ENCODE measurements around the gene PPP1R12B.
"Not testable (repeated sequence)": the region's sequence is repeated elsewhere in the genome, so short reads cannot be mapped to it uniquely, and the experiment has no call there.

The PPP1R12B gene

GRCh38 chr1:202405928-202406327 lies 57.4 kb downstream of the PPP1R12B start:
- DNase-seq (ENCODE audit: low read depth): no peak

GRCh38 chr1:202406896-202407295 lies 58.4 kb downstream of the PPP1R12B start:
- DNase-seq (ENCODE audit: low read depth): not testable (repeated sequence)

GRCh38 chr1:202407378-202407777 lies 58.9 kb downstream of the PPP1R12B start:
- DNase-seq (ENCODE audit: low read depth): not testable (repeated sequence)

GRCh38 chr1:202410251-202410650 lies 61.8 kb downstream of the PPP1R12B start:
- DNase-seq (ENCODE audit: low read depth): not testable (repeated sequence)

DNA sequence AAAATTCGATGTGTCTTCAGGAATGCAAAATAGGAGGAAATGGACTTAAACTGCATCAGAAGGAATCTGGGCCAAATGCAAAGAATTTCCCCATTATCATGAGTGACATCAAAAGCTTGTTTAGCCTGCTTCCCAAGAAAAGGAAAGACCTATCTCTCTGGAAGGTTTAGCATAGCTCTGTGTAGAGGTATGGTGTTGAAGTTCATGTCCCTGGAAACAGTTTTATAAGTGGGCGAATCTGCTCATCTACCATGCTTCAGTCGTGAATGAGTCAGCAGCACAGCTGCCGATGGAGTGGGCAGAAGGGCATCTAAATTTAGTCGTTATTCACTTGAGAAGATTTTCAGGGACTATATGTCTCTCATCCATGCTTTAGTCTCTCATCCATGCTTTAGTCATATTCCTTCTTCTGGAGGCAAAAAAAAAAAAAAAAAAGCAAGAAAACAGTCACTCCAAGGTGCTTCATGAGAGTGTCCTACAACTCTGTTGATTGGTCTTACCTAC lies 62.4 kb downstream of the PPP1R12B start:
- DNase-seq (ENCODE audit: low read depth): not testable (repeated sequence)

DNA sequence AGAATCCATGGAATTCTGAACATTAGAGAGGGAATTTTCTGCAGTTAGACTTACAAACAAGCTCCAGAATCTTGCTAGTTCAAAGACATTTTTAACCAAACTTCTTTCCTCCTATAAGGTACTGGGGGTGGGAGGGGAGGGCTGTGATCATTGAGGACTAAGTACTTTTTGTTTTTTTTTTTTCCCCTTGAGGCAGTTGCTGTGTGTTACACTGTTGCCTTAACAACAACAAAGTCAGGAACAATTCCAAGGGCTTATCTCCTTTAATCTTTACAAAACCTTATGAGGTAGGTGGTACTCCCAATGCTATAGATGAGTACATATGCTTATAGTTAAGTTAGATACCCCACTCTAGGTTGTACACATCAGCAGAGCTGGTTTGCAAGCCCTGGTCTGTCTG lies 62.9 kb downstream of the PPP1R12B start:
- no peak for DNase-seq (ENCODE audit: low read depth)

DNA sequence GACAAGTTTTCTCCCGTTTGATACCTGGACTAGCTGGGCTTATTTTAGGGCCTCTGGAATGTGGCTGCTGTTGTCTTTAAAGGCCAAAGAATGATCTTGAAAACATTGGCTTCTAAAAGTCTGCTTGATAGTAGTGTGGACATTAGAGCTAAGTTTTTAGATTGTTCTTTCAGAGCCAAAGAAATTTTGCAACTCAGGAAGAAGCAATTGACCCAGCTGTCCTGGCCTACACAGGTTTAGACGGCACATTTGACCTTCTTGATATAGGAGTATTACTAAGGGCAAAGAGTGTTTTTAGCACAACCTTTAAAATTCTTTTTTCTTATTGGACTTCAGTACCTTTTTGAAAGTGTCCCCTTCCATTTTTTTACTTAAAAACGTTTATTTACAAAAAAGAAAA lies 63.9 kb downstream of the PPP1R12B start:
- DNase-seq (ENCODE audit: low read depth): not testable (repeated sequence)

- DNase-seq (ENCODE audit: low read depth): no peak
These were observed 68.1 kb downstream of the PPP1R12B start for GRCh38 chr1:202416641-202417040.

GRCh38 chr1:202417141-202417540 lies 68.6 kb downstream of the PPP1R12B start:
- not testable (repeated sequence) for DNase-seq (ENCODE audit: low read depth)

GRCh38 chr1:202417762-202418201 lies 69.3 kb downstream of the PPP1R12B start:
- DNase-seq (ENCODE audit: low read depth): not testable (repeated sequence)

DNA sequence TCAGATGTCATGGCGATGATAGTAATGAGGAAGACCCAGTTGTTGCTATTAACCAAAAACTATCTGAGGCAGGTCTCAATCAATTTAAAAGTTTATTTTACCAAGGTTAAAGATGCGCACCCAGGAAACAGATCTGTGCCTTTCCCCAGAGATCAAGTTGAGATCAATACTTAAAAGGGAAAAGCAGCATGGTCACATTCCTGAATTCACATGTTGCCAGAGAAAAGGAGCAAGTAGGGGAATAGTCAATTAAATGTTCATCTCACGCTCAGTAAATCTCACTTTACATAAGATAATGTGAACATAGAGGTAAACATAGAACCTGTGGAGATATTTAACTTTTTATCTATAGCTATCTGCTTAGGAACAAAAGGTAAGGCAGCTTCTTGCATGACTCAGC lies 71.2 kb downstream of the PPP1R12B start:
- DNase-seq (ENCODE audit: low read depth): not testable (repeated sequence)

DNA sequence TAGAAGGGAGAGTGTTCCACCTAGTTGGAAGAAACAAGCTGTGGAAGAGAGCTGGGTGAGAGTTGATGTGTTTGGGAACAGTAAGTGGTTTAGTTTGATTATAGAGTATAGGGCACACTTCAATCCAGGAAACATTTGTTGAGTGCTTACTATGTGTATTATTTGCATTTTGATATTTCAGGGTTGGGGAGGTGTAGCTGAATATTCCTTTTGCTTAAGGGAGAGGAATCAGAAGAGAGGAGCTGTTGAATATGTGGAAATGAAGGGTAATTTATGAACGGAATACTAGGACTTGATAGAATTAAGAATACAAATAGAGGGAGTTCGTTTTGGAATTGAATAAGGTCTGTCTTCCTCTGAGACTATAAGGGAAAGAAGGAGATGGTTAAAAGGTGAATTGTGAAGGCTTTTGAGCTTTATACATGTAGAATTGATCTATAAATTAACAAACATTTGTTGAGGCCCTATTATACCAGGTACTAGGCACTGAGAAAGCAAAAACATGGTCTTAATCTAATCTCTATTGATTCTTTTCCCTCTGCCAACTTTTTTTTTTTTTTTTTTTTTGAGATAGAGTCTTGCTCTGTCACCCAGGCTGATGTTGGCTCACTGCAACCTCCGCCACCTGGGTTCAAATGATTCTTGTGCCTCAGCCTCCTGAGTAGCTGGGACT lies 72.1 kb downstream of the PPP1R12B start:
- not testable (repeated sequence) for DNase-seq (ENCODE audit: low read depth)

GRCh38 chr1:202422709-202423108 lies 74.2 kb downstream of the PPP1R12B start:
- DNase-seq (ENCODE audit: low read depth): not testable (repeated sequence)

GRCh38 chr1:202424260-202424659 lies 75.8 kb downstream of the PPP1R12B start:
- DNase-seq (ENCODE audit: low read depth): not testable (repeated sequence)

DNA sequence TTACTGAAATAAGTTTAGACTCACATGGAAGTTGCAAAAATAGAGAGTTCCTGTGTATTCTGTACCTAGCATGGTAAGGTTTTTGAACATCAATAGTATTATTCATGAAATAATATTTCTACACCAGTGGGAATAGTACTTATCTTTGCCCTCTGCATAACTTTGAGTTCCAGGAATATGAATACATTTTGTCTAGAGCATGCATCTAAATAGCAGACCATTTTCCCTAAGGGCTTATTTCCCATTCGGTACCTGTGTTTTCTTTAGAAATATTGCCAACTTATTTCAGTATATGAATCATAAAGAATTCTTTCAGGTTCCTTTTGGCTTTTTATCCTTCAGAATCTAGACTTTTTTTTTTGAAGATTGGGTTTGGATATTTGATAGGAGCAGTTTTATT lies 81.6 kb downstream of the PPP1R12B start:
- DNase-seq (ENCODE audit: low read depth): not testable (repeated sequence)

- not testable (repeated sequence) for DNase-seq (ENCODE audit: low read depth)
These were observed 83.8 kb downstream of the PPP1R12B start for GRCh38 chr1:202432338-202432737.

- DNase-seq (ENCODE audit: low read depth): no peak
These were observed 84.9 kb downstream of the PPP1R12B start for GRCh38 chr1:202433155-202434043.

DNA sequence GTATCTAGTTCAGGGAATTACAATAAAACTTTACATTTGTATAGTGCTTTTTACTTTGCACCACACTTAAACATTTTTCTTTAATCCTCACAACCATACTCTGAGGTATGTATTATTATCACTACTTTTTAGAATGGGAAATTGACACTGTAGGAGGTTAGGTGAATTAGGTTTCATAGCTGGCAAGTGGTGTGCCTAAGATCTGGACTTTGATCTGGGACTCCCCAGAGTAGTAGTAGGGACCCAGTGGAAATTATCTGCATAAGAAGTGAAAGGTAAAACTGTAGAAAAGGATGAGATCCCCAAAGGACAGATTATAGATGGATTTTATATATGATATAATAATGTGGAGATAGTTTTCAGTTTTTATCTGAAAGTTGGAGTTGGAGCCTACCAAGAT lies 85.6 kb downstream of the PPP1R12B start:
- DNase-seq (ENCODE audit: low read depth): no peak

- no peak for DNase-seq (ENCODE audit: low read depth)
These were observed 90.1 kb downstream of the PPP1R12B start for GRCh38 chr1:202438393-202439174.

DNA sequence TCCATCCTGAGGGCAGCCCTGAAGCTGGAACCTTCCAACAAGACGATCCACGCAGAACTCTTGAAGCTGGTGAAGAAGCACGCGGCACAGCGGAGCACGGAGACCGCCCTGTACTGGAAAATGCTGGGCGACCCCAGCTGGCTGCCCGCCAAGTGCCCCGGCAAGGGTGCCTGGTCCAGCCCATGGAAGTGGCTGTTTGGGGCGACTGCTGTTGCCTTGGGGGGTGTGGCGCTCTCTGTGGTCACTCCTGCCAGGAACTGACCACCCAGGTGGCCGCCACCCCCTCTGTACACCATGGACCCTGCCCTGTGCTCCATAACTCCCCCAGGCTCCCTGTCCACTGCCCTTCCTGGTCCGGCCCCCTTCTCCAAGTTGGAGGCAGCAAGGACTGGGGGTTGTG lies 90.8 kb downstream of the PPP1R12B start:
- no peak for DNase-seq (ENCODE audit: low read depth)

- not testable (repeated sequence) for DNase-seq (ENCODE audit: low read depth)
These were observed 99.6 kb downstream of the PPP1R12B start for GRCh38 chr1:202448140-202448539.

GRCh38 chr1:202451641-202452040 lies 103.1 kb downstream of the PPP1R12B start:
- DNase-seq (ENCODE audit: low read depth): not testable (repeated sequence)

All from GM04504 (cell line).